ENCODE measurements around the gene CBX4.

Gene CBX4

GRCh38 chr17:79822583-79823124, 16.6 kb downstream of the CBX4 start:
- H3K4me3 ChIP-seq (ENCODE audit: low read depth, low read length), result no peak overlapping the region
- TF ChIP-seq CTCF (IDR thresholded peaks at IDR 0.05; ENCODE audit: low read depth, low read length), result no peak
- H3K27me3 ChIP-seq (ENCODE audit: insufficient read depth, low read depth, severe bottlenecking), result no peaks in the 10 kb centered on the region
- 0 out of 2 replicates have a peak, but pooled peaks cover 4% of the 10 kb centered on the region for H3K36me3 ChIP-seq
- no peak for DNase-seq
- H3K9me3 ChIP-seq (ENCODE audit: severe bottlenecking), result no peaks in the 10 kb centered on the region
- no peak overlapping the region for H3K27ac ChIP-seq

DNA sequence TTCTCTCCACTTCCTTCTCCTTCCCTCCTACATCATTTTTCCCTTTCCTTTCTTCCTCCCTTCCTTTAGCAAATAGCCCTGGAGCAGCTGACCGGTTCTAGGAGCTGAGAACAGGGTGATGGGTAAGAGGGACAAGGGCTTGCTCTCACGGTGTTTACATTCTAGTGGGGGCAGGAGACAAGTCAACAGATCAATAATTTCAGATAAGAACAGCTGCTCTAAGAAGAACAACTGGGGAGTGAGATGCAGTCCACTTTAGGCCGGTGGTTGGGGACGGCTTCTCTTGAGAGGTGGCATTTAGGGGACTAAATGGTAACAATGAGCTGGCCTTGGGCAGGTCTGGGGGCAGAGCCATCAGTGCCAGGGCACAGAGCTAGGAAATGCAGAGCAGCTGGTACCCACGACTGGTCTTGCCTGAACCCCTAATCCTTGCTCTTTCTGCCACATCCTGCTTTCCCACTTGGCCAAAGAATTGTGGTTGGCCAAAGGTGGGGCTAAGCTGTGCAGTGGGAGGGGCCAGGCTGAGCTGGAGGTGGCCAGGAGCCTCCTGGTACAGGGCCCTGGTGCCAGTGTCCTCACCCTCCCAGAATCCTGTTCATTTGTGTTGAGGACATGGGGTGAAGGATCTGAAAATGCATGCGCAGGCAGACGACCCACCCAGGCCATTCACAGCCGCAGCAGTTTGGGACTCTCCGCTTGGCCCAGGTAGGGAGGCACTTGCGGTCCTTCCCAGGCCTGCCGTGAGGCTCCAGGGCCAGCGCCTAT, 17.7 kb downstream of the CBX4 start:
- Histone ChIP-seq H3K27ac (no peak overlapping the region; the same call in 1 of the 2 replicates), H3K4me3 (ENCODE audit: low read depth, low read length) (no peak overlapping the region), H3K9me3 (ENCODE audit: severe bottlenecking) (no peaks in the 10 kb centered on the region), H3K36me3 (0 out of 2 replicates have a peak, but pooled peaks cover 4% of the 10 kb centered on the region), H3K27me3 (ENCODE audit: insufficient read depth, low read depth, severe bottlenecking) (no peaks in the 10 kb centered on the region)
- no peak for DNase-seq
- TF ChIP-seq CTCF (IDR thresholded peaks at IDR 0.05; ENCODE audit: low read depth, low read length), result no peak

GRCh38 chr17:79820959-79821330, 18.3 kb downstream of the CBX4 start:
- no peak overlapping the region for H3K4me3 ChIP-seq (ENCODE audit: low read depth, low read length)
- no peak for DNase-seq
- TF ChIP-seq CTCF (IDR thresholded peaks at IDR 0.05; ENCODE audit: low read depth, low read length), result no peak
- 0 out of 2 replicates have a peak, but pooled peaks cover 4% of the 10 kb centered on the region for H3K36me3 ChIP-seq
- H3K27me3 ChIP-seq (ENCODE audit: insufficient read depth, low read depth, severe bottlenecking), result no peaks in the 10 kb centered on the region
- H3K9me3 ChIP-seq (ENCODE audit: severe bottlenecking), result no peaks in the 10 kb centered on the region
- H3K27ac ChIP-seq, result no peak overlapping the region

- H3K27me3 ChIP-seq (ENCODE audit: insufficient read depth, low read depth, severe bottlenecking), result no peaks in the 10 kb centered on the region
- H3K36me3 ChIP-seq, result 0 out of 2 replicates have a peak, but pooled peaks cover 4% of the 10 kb centered on the region
- no peak overlapping the region for H3K4me3 ChIP-seq (ENCODE audit: low read depth, low read length)
- H3K27ac ChIP-seq, result no peak overlapping the region
- no peak for DNase-seq
- no peak for TF ChIP-seq CTCF (IDR thresholded peaks at IDR 0.05; ENCODE audit: low read depth, low read length)
- no peaks in the 10 kb centered on the region for H3K9me3 ChIP-seq (ENCODE audit: severe bottlenecking)
These were observed 19.5 kb downstream of the CBX4 start for GRCh38 chr17:79819534-79820276.

GRCh38 chr17:79819085-79819484, 20.2 kb downstream of the CBX4 start:
- Histone ChIP-seq H3K27ac (no peak overlapping the region), H3K4me3 (ENCODE audit: low read depth, low read length) (no peak overlapping the region), H3K36me3 (0 out of 2 replicates have a peak, but pooled peaks cover under 1% of the 10 kb centered on the region), H3K27me3 (ENCODE audit: insufficient read depth, low read depth, severe bottlenecking) (no peaks in the 10 kb centered on the region), H3K9me3 (ENCODE audit: severe bottlenecking) (no peaks in the 10 kb centered on the region)
- DNase-seq, result no peak
- no peak for TF ChIP-seq CTCF (IDR thresholded peaks at IDR 0.05; ENCODE audit: low read depth, low read length)

All from WERI-Rb-1 (cell line).